LNCAP (cell line): Measurements from ENCODE around the gene MVB12B.

Experiments used
- CTCF ChIP-seq: fragments of 450-650 bp; IDR thresholded peaks from 2 replicates; pipeline ENCODE4 v1.5.1; 2017; ENCODE audit warnings: mild to moderate bottlenecking

The MVB12B gene

GRCh38 chr9:126510564-126510963 is 183.9 kb downstream of the MVB12B start:
- no peak for TF ChIP-seq CTCF

GRCh38 chr9:126511411-126511810 is 184.8 kb downstream of the MVB12B start:
- no peak for TF ChIP-seq CTCF

GRCh38 chr9:126513159-126514036 is 186.8 kb downstream of the MVB12B start:
- no peak for TF ChIP-seq CTCF

GRCh38 chr9:126514037-126514821 is 187.6 kb downstream of the MVB12B start:
- peak; percentile 12; the same call in 1 of the 2 replicates for TF ChIP-seq CTCF

- TF ChIP-seq CTCF = no peak
Measured at GRCh38 chr9:126515001-126515872, 188.6 kb downstream of the MVB12B start.

- TF ChIP-seq CTCF = no peak
Measured at GRCh38 chr9:126515873-126516505, 189.4 kb downstream of the MVB12B start.

- TF ChIP-seq CTCF = no peak
Measured at GRCh38 chr9:126516561-126516935, 189.9 kb downstream of the MVB12B start.
